Esophagus muscularis mucosa (tissue), 4 donors: ENCODE results near the gene MSANTD4.

ENCODE experiments used
- EP300 ChIP-seq: sonication (generic); formaldehyde crosslinking; IDR thresholded peaks from one replicate; pipeline ENCODE4 v1.6.1; 2017; ENCODE audit warnings: antibody characterized with exemption
- POLR2A ChIP-seq: fragments of 450-650 bp; IDR thresholded peaks from one replicate; pipeline ENCODE4 v1.6.1; 2017; ENCODE audit warnings: antibody characterized with exemption, moderate library complexity, mild to moderate bottlenecking, low read depth
- POLR2AphosphoS5 ChIP-seq, 2 donors: sonication (generic); formaldehyde crosslinking; IDR thresholded peaks; one replicate each; pipeline ENCODE4 v1.6.1; 2017; ENCODE audit warnings: antibody characterized with exemption in 2 of 2
- TF ChIP-seq, protein P1 (sequence below), 3 experiments: fragments of 200-600 bp in 2 of 3; fragments of 450-650 bp in 1 of 3; sonication (generic) in 2 of 3; IDR thresholded peaks; one replicate each; pipeline ENCODE4 v1.5.1; 2017 to 2019; ENCODE audit warnings: antibody characterized with exemption in 3 of 3, mild to moderate bottlenecking in 2 of 3, moderate library complexity in 1 of 3

DNA sequence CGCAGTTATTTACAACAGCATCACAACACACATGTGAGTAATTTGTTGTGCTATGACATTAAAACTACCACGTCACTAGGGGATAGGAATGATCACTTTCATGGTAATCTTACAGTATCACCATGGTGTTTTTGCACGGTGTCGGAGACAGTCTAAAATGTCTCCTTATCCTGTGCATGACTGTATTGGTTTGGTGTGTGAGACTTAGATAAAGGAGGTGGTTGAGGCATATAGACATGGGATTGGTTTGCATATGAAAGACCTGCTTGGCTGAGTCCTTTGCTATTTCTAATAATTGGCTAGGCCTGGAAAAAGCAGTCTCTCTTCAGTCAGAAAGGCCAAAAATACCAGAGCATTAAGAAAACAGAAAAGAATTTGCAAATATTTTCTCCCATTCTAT, 30.2 kb downstream of the MSANTD4 start:
- TF ChIP-seq, protein P1, sequence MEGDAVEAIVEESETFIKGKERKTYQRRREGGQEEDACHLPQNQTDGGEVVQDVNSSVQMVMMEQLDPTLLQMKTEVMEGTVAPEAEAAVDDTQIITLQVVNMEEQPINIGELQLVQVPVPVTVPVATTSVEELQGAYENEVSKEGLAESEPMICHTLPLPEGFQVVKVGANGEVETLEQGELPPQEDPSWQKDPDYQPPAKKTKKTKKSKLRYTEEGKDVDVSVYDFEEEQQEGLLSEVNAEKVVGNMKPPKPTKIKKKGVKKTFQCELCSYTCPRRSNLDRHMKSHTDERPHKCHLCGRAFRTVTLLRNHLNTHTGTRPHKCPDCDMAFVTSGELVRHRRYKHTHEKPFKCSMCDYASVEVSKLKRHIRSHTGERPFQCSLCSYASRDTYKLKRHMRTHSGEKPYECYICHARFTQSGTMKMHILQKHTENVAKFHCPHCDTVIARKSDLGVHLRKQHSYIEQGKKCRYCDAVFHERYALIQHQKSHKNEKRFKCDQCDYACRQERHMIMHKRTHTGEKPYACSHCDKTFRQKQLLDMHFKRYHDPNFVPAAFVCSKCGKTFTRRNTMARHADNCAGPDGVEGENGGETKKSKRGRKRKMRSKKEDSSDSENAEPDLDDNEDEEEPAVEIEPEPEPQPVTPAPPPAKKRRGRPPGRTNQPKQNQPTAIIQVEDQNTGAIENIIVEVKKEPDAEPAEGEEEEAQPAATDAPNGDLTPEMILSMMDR (IDR thresholded peaks at IDR 0.05), result no peak
- no peak for TF ChIP-seq POLR2A
- TF ChIP-seq POLR2AphosphoS5 (IDR thresholded peaks at IDR 0.05), result no peak
- no peak for TF ChIP-seq EP300
